NCI-H774 (cell line): Measurements from ENCODE around the gene MORF4L2.
"Not testable (repeated sequence)": the region's sequence is repeated elsewhere in the genome, so short reads cannot be mapped to it uniquely, and the experiment has no call there.

ENCODE experiments used
- DNase-seq: peaks from one replicate; lab custom pipeline; 2025; lab: John Stamatoyannopoulos, UW

MORF4L2 gene

GRCh38 chrX:103678199-103678993 is 8.1 kb downstream of the MORF4L2 start:
- DNase-seq = no peak

GRCh38 chrX:103674531-103675454 is 11.7 kb downstream of the MORF4L2 start:
- no peak for DNase-seq

- DNase-seq = no peak
These were observed 16.8 kb downstream of the MORF4L2 start for GRCh38 chrX:103669745-103670144.

GRCh38 chrX:103666202-103667107 is 20.0 kb downstream of the MORF4L2 start:
- DNase-seq = no peak

GRCh38 chrX:103663981-103664762 is 22.3 kb downstream of the MORF4L2 start:
- no peak for DNase-seq

- not testable (repeated sequence) for DNase-seq
These were observed 27.0 kb downstream of the MORF4L2 start for GRCh38 chrX:103659460-103659859.

- DNase-seq = no peak
These were observed 27.6 kb downstream of the MORF4L2 start for GRCh38 chrX:103658681-103659433.

- not testable (repeated sequence) for DNase-seq
These were observed 29.4 kb downstream of the MORF4L2 start for GRCh38 chrX:103657066-103657465.

GRCh38 chrX:103656617-103657016 is 29.9 kb downstream of the MORF4L2 start:
- DNase-seq = no peak

GRCh38 chrX:103655230-103656000 is 31.1 kb downstream of the MORF4L2 start:
- DNase-seq = not testable (repeated sequence)

- no peak for DNase-seq
These were observed 35.2 kb downstream of the MORF4L2 start for GRCh38 chrX:103651151-103651773.

- DNase-seq = no peak
These were observed 38.9 kb downstream of the MORF4L2 start for GRCh38 chrX:103647630-103648029.

- DNase-seq = no peak
These were observed 42.4 kb downstream of the MORF4L2 start for GRCh38 chrX:103644125-103644524.

GRCh38 chrX:103640401-103641155 is 45.9 kb downstream of the MORF4L2 start:
- DNase-seq = no peak

- not testable (repeated sequence) for DNase-seq
These were observed 47.8 kb downstream of the MORF4L2 start for GRCh38 chrX:103638479-103639346.

- no peak for DNase-seq
These were observed 48.7 kb downstream of the MORF4L2 start for GRCh38 chrX:103637604-103638338.

GRCh38 chrX:103635436-103635835 is 51.1 kb downstream of the MORF4L2 start:
- no peak for DNase-seq
